IMR-90 (cell line): Measurements from ENCODE around the gene CDKN3.
"Not testable (repeated sequence)": the region's sequence is repeated elsewhere in the genome, so short reads cannot be mapped to it uniquely, and the experiment has no call there.

Source experiments
- BHLHE40 ChIP-seq: fragments of 150-350 bp; IDR thresholded peaks from 2 replicates; pipeline ENCODE4 v1.6.1; 2016; ENCODE audit warnings: mild to moderate bottlenecking, low read depth, low read length
- CTCF ChIP-seq: conservative IDR thresholded peaks from 2 replicates; pipeline ENCODE4 v1.5.1; 2012; ENCODE audit warnings: mild to moderate bottlenecking, low read depth, low read length, improper control_type of control experiment
- ELK1 ChIP-seq: fragments of 150-350 bp; IDR thresholded peaks from 2 replicates; pipeline ENCODE4 v1.6.1; 2016; ENCODE audit warnings: low read depth, mild to moderate bottlenecking, low read length, moderate library complexity, borderline replicate concordance
- POLR2A ChIP-seq: IDR thresholded peaks from 2 replicates; pipeline ENCODE4 v1.6.1; 2012; ENCODE audit warnings: mild to moderate bottlenecking, low read depth, low read length
- RAD21 ChIP-seq: IDR thresholded peaks from 2 replicates; pipeline ENCODE4 v1.6.1; 2012; ENCODE audit warnings: low read length, improper control_type of control experiment
- RCOR1 ChIP-seq: IDR thresholded peaks from 2 replicates; pipeline ENCODE4 v1.6.1; 2012; ENCODE audit warnings: mild to moderate bottlenecking, low read length, improper control_type of control experiment; ENCODE audit not compliant: insufficient replicate concordance
- RFX5 ChIP-seq: IDR thresholded peaks from 2 replicates; pipeline ENCODE4 v1.8.0; 2012; ENCODE audit warnings: low read depth, mild to moderate bottlenecking, low read length, moderate library complexity
- SMC3 ChIP-seq: fragments of 150-350 bp; IDR thresholded peaks from 2 replicates; pipeline ENCODE4 v1.6.1; 2016; ENCODE audit warnings: low read depth, mild to moderate bottlenecking, antibody characterized with exemption, low read length, moderate library complexity
- USF2 ChIP-seq: fragments of 150-350 bp; IDR thresholded peaks from 2 replicates; pipeline ENCODE4 v1.6.1; 2017; ENCODE audit warnings: mild to moderate bottlenecking, antibody characterized with exemption, low read length, low read depth

- not testable (repeated sequence) for TF ChIP-seq CTCF, SMC3, USF2, RFX5, POLR2A, ELK1, BHLHE40, RCOR1, RAD21
Measured at GRCh38 chr14:54456820-54457608, 60.2 kb downstream of the CDKN3 start.
